HG02678 (cell line): ENCODE data around the gene TNFRSF19.
"Not testable (repeated sequence)": the region's sequence is repeated elsewhere in the genome, so short reads cannot be mapped to it uniquely, and the experiment has no call there.

Experiments
- ATAC-seq: cut with Tn5 transposase; IDR thresholded peaks from one replicate; pipeline ENCODE4 v1.9.1; 2021; ENCODE audit warnings: mild to moderate bottlenecking, moderate library complexity; ENCODE audit not compliant: unreplicated experiment

Gene TNFRSF19

GRCh38 chr13:23652909-23653726 is 82.9 kb downstream of the TNFRSF19 start:
- no peak for ATAC-seq

GRCh38 chr13:23654111-23655110 is 84.2 kb downstream of the TNFRSF19 start:
- ATAC-seq, result no peak

- no peak for ATAC-seq
These were observed 85.1 kb downstream of the TNFRSF19 start for GRCh38 chr13:23655321-23655720.

GRCh38 chr13:23656637-23657371 is 86.6 kb downstream of the TNFRSF19 start:
- ATAC-seq, result peak; percentile 55

GRCh38 chr13:23658929-23659541 is 88.8 kb downstream of the TNFRSF19 start:
- ATAC-seq, result no peak

GRCh38 chr13:23660249-23660648 is 90.0 kb downstream of the TNFRSF19 start:
- ATAC-seq, result no peak

- no peak for ATAC-seq
These were observed 96.4 kb downstream of the TNFRSF19 start for GRCh38 chr13:23666582-23666981.

GRCh38 chr13:23667750-23668149 is 97.5 kb downstream of the TNFRSF19 start:
- ATAC-seq, result no peak

GRCh38 chr13:23668562-23668961 is 98.3 kb downstream of the TNFRSF19 start:
- ATAC-seq, result no peak

GRCh38 chr13:23670793-23671192 is 100.6 kb downstream of the TNFRSF19 start:
- ATAC-seq, result no peak

GRCh38 chr13:23671377-23671776 is 101.2 kb downstream of the TNFRSF19 start:
- ATAC-seq, result no peak

GRCh38 chr13:23671897-23672296 is 101.7 kb downstream of the TNFRSF19 start:
- no peak for ATAC-seq

GRCh38 chr13:23672616-23673015 is 102.4 kb downstream of the TNFRSF19 start:
- no peak for ATAC-seq

- ATAC-seq, result no peak
These were observed 103.1 kb downstream of the TNFRSF19 start for GRCh38 chr13:23673354-23673753.

- ATAC-seq, result no peak
These were observed 103.8 kb downstream of the TNFRSF19 start for GRCh38 chr13:23673867-23674605.

- no peak for ATAC-seq
These were observed 104.8 kb downstream of the TNFRSF19 start for GRCh38 chr13:23674795-23675640.

- ATAC-seq, result not testable (repeated sequence)
These were observed 107.6 kb downstream of the TNFRSF19 start for GRCh38 chr13:23677679-23678288.

GRCh38 chr13:23678795-23679194 is 108.6 kb downstream of the TNFRSF19 start:
- no peak for ATAC-seq
